ENCODE measurements around the gene KCNH8. TPM values are rescaled to one million over a fixed set of nuclear protein-coding genes. Genes with fewer than 3 reads are reported as not detected.
"Not testable (repeated sequence)": the region's sequence is repeated elsewhere in the genome, so short reads cannot be mapped to it uniquely, and the experiment has no call there.

The KCNH8 gene
- total RNA-seq, 2 donors from 2014 or later, result 0.46 to 3.4 TPM

DNA sequence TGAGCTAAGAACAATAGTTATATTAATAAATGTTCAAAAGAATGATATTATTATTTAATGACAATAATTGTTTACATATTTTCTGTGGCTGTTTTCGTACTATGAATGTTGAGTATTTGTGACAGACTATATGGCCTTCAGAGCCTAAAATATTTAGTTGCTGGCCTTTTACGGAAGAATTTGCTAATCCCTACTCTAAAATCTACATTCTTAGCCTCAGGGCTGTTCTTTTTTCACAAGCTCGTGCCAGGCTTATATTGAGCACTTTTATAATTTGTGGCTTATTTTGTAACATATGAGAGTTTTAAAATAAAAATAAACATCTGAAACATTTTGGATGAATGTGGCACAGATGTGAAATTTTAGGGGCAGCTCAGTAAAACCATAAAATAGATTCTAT, 79.9 kb downstream of the KCNH8 start:
- DNase-seq (ENCODE audit: low spot score), result no peak
- H3K4me3 ChIP-seq, result no peak overlapping the region
- H3K4me1 ChIP-seq (replicated peaks), result no peaks in the 10 kb centered on the region
- 76% methylated on average over 3 of the region's 3 CpGs for WGBS
- H3K27ac ChIP-seq, result no peak overlapping the region
- no peaks in the 10 kb centered on the region for H3K27me3 ChIP-seq (replicated peaks; ENCODE audit: insufficient read depth)
- no peaks in the 10 kb centered on the region for H3K36me3 ChIP-seq
- H3K9me3 ChIP-seq, result no peaks in the 10 kb centered on the region
- TF ChIP-seq, protein P1, sequence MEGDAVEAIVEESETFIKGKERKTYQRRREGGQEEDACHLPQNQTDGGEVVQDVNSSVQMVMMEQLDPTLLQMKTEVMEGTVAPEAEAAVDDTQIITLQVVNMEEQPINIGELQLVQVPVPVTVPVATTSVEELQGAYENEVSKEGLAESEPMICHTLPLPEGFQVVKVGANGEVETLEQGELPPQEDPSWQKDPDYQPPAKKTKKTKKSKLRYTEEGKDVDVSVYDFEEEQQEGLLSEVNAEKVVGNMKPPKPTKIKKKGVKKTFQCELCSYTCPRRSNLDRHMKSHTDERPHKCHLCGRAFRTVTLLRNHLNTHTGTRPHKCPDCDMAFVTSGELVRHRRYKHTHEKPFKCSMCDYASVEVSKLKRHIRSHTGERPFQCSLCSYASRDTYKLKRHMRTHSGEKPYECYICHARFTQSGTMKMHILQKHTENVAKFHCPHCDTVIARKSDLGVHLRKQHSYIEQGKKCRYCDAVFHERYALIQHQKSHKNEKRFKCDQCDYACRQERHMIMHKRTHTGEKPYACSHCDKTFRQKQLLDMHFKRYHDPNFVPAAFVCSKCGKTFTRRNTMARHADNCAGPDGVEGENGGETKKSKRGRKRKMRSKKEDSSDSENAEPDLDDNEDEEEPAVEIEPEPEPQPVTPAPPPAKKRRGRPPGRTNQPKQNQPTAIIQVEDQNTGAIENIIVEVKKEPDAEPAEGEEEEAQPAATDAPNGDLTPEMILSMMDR (IDR thresholded peaks at IDR 0.05), result no peak
- no peak for TF ChIP-seq POLR2A (IDR thresholded peaks at IDR 0.05)
- TF ChIP-seq POLR2AphosphoS5 (IDR thresholded peaks at IDR 0.05), result no peak
- intact Hi-C loops (cut with DNase I), result no loop called here

DNA sequence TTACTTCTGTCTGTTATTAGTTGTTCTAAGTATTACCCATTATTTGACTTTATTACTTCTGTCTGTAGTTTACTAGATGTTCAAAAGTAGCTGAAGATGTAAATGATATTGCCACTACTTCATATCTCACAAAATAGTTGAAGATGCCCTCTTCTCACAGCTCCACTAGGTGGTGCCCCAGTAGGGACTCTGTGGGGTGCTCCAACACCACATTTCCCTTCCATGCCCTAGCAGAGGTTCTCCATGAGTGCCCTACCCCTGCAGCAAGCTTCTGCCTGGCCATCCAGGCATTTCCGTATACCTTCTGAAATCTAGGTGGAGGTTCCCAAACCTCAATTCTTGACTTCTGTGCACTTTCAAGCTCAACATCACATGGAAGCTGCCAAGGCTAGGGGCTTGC, 80.8 kb downstream of the KCNH8 start:
- no peaks in the 10 kb centered on the region for H3K36me3 ChIP-seq
- intact Hi-C loops (cut with DNase I), result no loop called here
- no peak for DNase-seq (ENCODE audit: low spot score)
- TF ChIP-seq POLR2A (IDR thresholded peaks at IDR 0.05) (no peak), POLR2AphosphoS5 (IDR thresholded peaks at IDR 0.05) (no peak)
- TF ChIP-seq, protein P1 (IDR thresholded peaks at IDR 0.05), result no peak
- 100% methylated on average over 1 of the region's 1 CpG for WGBS
- no peaks in the 10 kb centered on the region for H3K27me3 ChIP-seq (replicated peaks; ENCODE audit: insufficient read depth)
- H3K4me1 ChIP-seq (replicated peaks), result no peaks in the 10 kb centered on the region
- H3K27ac ChIP-seq, result no peak overlapping the region
- no peaks in the 10 kb centered on the region for H3K9me3 ChIP-seq
- no peak overlapping the region for H3K4me3 ChIP-seq

DNA sequence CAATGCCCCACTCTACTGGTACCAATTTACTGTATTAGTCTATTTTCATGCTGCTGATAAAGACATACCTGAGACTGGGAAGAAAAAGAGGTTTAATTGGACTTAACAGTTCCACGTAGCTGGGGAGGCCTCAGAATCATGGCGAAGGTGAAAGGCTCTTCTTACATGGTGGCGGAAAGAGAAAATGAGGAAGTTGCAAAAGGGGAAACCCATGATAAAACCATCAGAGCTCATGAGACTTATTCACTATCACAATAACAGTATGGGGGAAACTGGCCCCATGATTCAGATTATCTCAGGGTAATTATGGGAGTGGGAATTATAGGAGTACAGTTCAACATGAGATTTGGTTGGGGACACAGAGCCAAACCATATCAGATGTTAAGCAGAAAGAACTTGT, 81.6 kb downstream of the KCNH8 start:
- 86% methylated on average over 3 of the region's 3 CpGs for WGBS
- H3K4me1 ChIP-seq (replicated peaks); H3K4me3 ChIP-seq; intact Hi-C loops (cut with DNase I); DNase-seq (ENCODE audit: low spot score); H3K9me3 ChIP-seq; H3K27ac ChIP-seq; H3K36me3 ChIP-seq; H3K27me3 ChIP-seq (replicated peaks; ENCODE audit: insufficient read depth): not testable (repeated sequence)

DNA sequence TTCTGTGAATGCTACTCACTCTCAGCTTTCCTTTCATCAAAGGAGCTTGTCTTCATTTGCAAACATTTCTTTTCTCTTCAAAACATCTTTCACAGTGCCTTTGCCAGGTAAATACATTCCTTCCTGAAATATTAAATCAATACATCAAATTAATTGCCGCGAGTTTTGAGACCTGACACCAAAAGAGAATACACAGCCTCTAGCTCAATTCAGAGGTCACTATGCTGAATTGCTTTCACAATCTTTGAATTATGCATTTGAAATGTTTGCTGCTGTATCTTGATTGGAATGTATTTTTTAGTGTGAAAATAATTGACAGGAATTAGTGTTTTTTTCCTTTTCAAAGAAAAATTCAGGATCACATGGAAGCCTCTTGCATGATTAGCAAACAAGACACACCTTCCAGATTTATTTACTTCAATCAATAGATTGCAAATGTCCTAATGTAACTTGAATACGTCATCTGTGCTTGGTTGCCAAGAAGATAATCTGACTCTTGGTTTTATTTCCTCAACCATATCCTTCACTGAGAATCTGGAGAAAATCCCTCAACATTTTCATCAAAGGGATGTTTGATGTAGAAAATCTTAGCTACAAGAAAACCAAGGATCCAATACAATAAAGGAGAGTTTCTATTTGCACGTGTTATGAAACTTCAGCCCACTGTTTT, 83.6 kb downstream of the KCNH8 start:
- Histone ChIP-seq H3K36me3 (no peaks in the 10 kb centered on the region), H3K4me3 (no peak overlapping the region), H3K27me3 (replicated peaks; ENCODE audit: insufficient read depth) (no peaks in the 10 kb centered on the region), H3K27ac (no peak overlapping the region), H3K9me3 (no peaks in the 10 kb centered on the region), H3K4me1 (replicated peaks) (no peaks in the 10 kb centered on the region)
- intact Hi-C loops (cut with DNase I), result no loop called here
- no peak for DNase-seq (ENCODE audit: low spot score)
- 83% methylated on average over 4 of the region's 4 CpGs for WGBS
- no peak for TF ChIP-seq POLR2AphosphoS5 (IDR thresholded peaks at IDR 0.05)
- TF ChIP-seq, protein P1 (IDR thresholded peaks at IDR 0.05), result no peak
- no peak for TF ChIP-seq POLR2A (IDR thresholded peaks at IDR 0.05)

DNA sequence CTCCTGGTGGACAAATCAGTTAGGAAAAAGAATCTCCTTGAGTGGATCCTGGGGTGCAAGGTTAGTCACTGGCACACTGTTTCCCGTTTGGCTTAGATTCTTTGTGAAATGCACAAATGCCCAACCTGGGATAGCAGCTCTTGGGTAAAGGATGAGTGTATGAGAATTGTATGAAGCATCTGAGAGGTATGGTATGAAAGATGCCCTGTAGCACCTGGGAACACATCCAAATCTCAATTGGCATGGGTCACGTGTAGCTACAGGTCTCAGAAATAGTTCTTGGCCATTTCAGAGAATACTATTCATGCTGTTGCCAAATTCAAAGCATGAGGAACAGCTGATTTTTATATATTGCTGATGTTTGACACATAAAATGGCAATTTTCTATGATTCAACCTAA, 84.3 kb downstream of the KCNH8 start:
- Histone ChIP-seq H3K36me3 (no peaks in the 10 kb centered on the region), H3K27me3 (replicated peaks; ENCODE audit: insufficient read depth) (no peaks in the 10 kb centered on the region), H3K9me3 (no peaks in the 10 kb centered on the region), H3K27ac (no peak overlapping the region), H3K4me1 (replicated peaks) (no peaks in the 10 kb centered on the region), H3K4me3 (no peak overlapping the region)
- WGBS, result 61% methylated on average over 2 of the region's 2 CpGs
- DNase-seq (ENCODE audit: low spot score), result no peak
- intact Hi-C loops (cut with DNase I), result no loop called here
- no peak for TF ChIP-seq POLR2AphosphoS5 (IDR thresholded peaks at IDR 0.05)
- TF ChIP-seq POLR2A (IDR thresholded peaks at IDR 0.05), result no peak
- TF ChIP-seq, protein P1 (IDR thresholded peaks at IDR 0.05), result no peak

DNA sequence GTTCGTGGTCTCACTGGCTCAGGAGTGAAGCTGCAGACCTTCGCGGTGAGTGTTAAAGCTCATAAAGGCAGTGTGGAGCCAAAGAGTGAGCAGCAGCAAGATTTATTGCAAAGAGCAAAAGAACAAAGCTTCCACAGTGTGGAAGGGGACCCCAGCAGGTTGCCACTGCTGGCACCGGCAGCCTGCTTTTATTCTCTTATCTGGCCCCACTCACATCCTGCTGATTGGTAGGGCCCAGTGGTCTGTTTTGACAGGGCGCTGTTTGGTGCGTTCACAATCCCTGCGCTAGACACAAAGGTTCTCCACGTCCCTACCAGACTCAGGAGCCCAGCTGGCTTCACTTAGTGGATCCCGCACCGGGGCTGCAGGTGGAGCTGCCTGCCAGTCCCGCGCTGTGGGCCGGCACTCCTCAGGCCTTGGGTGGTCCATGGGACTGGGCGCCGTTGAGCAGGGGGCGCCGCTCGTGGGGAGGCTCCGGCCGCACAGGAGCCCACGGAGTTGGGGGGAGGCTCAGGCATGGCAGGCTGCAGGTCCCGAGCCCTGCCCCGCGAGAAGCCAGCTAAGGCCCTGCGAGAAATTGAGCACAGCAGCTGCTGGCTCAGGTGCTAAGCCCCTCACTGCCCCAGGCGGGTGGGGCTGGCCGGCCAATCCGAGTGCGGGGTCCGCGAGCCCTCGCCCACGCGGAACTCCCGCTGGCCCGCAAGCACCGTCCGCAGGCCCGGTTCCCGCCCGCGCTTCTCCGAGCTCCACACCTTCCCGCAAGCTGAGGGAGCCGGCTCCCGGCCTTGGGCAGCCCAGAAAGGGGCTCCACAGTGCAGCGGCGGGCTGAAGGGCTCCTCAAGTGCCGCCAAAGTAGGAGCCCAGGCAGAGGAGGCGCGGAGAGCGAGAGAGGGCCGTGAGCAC, 85.8 kb downstream of the KCNH8 start:
- H3K4me1 ChIP-seq (replicated peaks); H3K36me3 ChIP-seq; H3K27me3 ChIP-seq (replicated peaks; ENCODE audit: insufficient read depth); DNase-seq (ENCODE audit: low spot score); H3K4me3 ChIP-seq; H3K9me3 ChIP-seq; H3K27ac ChIP-seq; intact Hi-C loops (cut with DNase I): not testable (repeated sequence)
- WGBS, result 93% methylated on average over 50 of the region's 53 CpGs

Measured in prostate gland (tissue), 2 donors.